Choroid plexus epithelial cell (primary cell): ENCODE results near the gene IMPG1.

Experiments
- DNase-seq: peaks from one replicate; pipeline ENCODE4 v3.0.0-alpha.2; 2010; ENCODE audit warnings: low read depth
- H3K4me3 ChIP-seq: 2 replicates; pipeline ENCODE4 v1.5.1; 2011; ENCODE audit warnings: low read depth, mild to moderate bottlenecking, control low read depth, low read length, moderate library complexity
- CTCF ChIP-seq: conservative IDR thresholded peaks from 2 replicates; pipeline ENCODE4 v1.5.1; 2011; ENCODE audit warnings: low read depth, mild to moderate bottlenecking, control low read depth, inconsistent platforms, low read length, moderate library complexity

Gene IMPG1

DNA sequence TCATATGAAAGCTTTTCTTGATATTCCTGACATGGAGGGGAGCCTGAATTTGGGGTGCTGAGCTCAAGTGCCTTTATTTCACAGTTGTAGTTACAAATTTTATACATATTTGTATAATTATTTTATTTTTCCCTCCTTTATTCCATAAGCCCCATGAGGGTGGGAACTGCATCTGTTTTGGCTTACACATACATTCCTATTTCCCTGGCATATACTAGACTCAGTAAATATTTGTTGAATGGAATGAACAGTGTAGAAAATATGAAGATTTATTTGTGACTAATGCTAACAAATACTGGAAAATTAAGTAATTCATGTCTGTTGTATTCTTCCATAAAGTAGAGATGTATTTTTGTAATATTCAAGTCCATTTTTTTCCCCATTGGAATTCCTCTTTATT, 196.3 kb downstream of the IMPG1 start:
- no peak for TF ChIP-seq CTCF
- H3K4me3 ChIP-seq, result no peak overlapping the region
- no peak for DNase-seq

- H3K4me3 ChIP-seq, result no peak overlapping the region
These were observed 198.2 kb downstream of the IMPG1 start for GRCh38 chr6:75874224-75874623.

More at GRCh38 chr6:75874224-75874623, 198.2 kb downstream of the IMPG1 start:
- TF ChIP-seq CTCF, result no peak
- DNase-seq, result no peak
